ENCODE results near the gene AGK. TPM values are rescaled to one million over a fixed set of nuclear protein-coding genes. Genes with fewer than 3 reads are reported as not detected.
"Not testable (repeated sequence)": the region's sequence is repeated elsewhere in the genome, so short reads cannot be mapped to it uniquely, and the experiment has no call there.

The AGK gene
- total and polyA plus RNA-seq, 12 donors = 17.7 to 45.1 (median 38.3) TPM

- ATAC-seq = peak in 4 of 8 donors; percentile 42 to 63 (median 58)
- H3K36me3 ChIP-seq = peaks cover 0 to 55% (median 9%) of the 10 kb centered on the region in 9 donors
- DNase-seq = no peak
- H3K27ac ChIP-seq = no peak overlapping the region
- H3K9me3 ChIP-seq = no peaks in the 10 kb centered on the region
- WGBS, 2 donors = 91% methylated on average over 3 of the region's 3 CpGs
- H3K4me3 ChIP-seq = no peak overlapping the region
- no peaks in the 10 kb centered on the region for H3K27me3 ChIP-seq
- peaks cover 0 to 9% (median 0%) of the 10 kb centered on the region in 9 donors for H3K4me1 ChIP-seq
- TF ChIP-seq CTCF (IDR thresholded peaks at IDR 0.05) = peak in 6 of 9 donors; percentile 18 to 42 (median 28)
- intact Hi-C loops (cut with DNase I) = loop anchor here in 5 of 10 donors (10.0 kb wide), 4 partner anchors 87 to 827 kb away; partner anchors contain the start of genes AGK (in 3 of the 5) and MRPS33 (in 1 of the 5)
Observed at GRCh38 chr7:141641876-141642275, 90.7 kb downstream of the AGK start.

- Histone ChIP-seq H3K27ac (no peak overlapping the region), H3K27me3 (no peaks in the 10 kb centered on the region), H3K4me3 (no peak overlapping the region), H3K9me3 (no peaks in the 10 kb centered on the region), H3K36me3 (peaks cover 0 to 55% (median 9%) of the 10 kb centered on the region in 9 donors), H3K4me1 (peaks cover 0 to 30% (median 9%) of the 10 kb centered on the region in 9 donors)
- intact Hi-C loops (cut with DNase I) = loop anchor here in 5 of 10 donors (10.0 kb wide), 4 partner anchors 90 to 830 kb away; partner anchors contain the start of genes AGK (in 3 of the 5) and MRPS33 (in 1 of the 5)
- ATAC-seq (no peak), DNase-seq (no peak)
- no peak for TF ChIP-seq CTCF (IDR thresholded peaks at IDR 0.05)
Observed at GRCh38 chr7:141645188-141645587, 94.0 kb downstream of the AGK start.

- H3K36me3 ChIP-seq = peaks cover 0 to 56% (median 8%) of the 10 kb centered on the region in 9 donors
- no peak for DNase-seq
- no peak overlapping the region for H3K27ac ChIP-seq
- H3K4me3 ChIP-seq = no peak overlapping the region
- WGBS, 2 donors = 87 to 89% methylated on average over 6 of the region's 6 CpGs
- H3K9me3 ChIP-seq = no peaks in the 10 kb centered on the region
- peaks cover 0 to 33% (median 12%) of the 10 kb centered on the region in 9 donors for H3K4me1 ChIP-seq
- no peaks in the 10 kb centered on the region for H3K27me3 ChIP-seq
- intact Hi-C loops (cut with DNase I) = loop anchor here in 5 of 10 donors (10.0 kb wide), 4 partner anchors 92 to 832 kb away; partner anchors contain the start of genes AGK (in 3 of the 5) and MRPS33 (in 1 of the 5)
- TF ChIP-seq CTCF (IDR thresholded peaks at IDR 0.05) = no peak
- no peak for ATAC-seq
Observed at GRCh38 chr7:141646826-141647480, 95.7 kb downstream of the AGK start.

- not testable (repeated sequence) for ATAC-seq, H3K27me3 ChIP-seq, DNase-seq, H3K9me3 ChIP-seq, H3K4me3 ChIP-seq, H3K27ac ChIP-seq
- WGBS, 2 donors = 97% methylated on average over 21 of the region's 21 CpGs
- intact Hi-C loops (cut with DNase I) = loop anchor here in 5 of 10 donors (10.0 kb wide), 4 partner anchors 93 to 833 kb away; partner anchors contain the start of genes AGK (in 3 of the 5) and MRPS33 (in 1 of the 5)
- peaks cover 0 to 56% (median 5%) of the 10 kb centered on the region in 9 donors for H3K36me3 ChIP-seq
- peaks cover 0 to 33% (median 12%) of the 10 kb centered on the region in 9 donors for H3K4me1 ChIP-seq
Observed at GRCh38 chr7:141647701-141648100, 96.5 kb downstream of the AGK start.

All from heart right ventricle (tissue), 16 donors.